DOHH2 (cell line): ENCODE measurements around the gene CEACAM19.

Source experiments
- H3F3A ChIP-seq: fragments of 200-600 bp; sonication (generic), shearing (Covaris generic); 2 replicates; pipeline ENCODE4 v1.6.0; 2016; ENCODE audit warnings: antibody characterized with exemption, mild to moderate bottlenecking; ENCODE audit not compliant: control insufficient read depth, insufficient read depth
- H3K27ac ChIP-seq: fragments of 200-600 bp; sonication (generic); 2 replicates; pipeline ENCODE4 v1.5.1; 2014; ENCODE audit warnings: low read depth, mild to moderate bottlenecking, low read length, moderate library complexity
- H3K27me3 ChIP-seq: fragments of 200-600 bp; sonication (generic); 2 replicates; pipeline ENCODE4 v1.6.1; 2014; ENCODE audit warnings: mild to moderate bottlenecking, low read length, mixed read lengths; ENCODE audit not compliant: control insufficient read depth
- H3K36me3 ChIP-seq: fragments of 200-600 bp; sonication (generic); 2 replicates; pipeline ENCODE4 v1.6.1; 2014; ENCODE audit warnings: mild to moderate bottlenecking, low read length, moderate library complexity, mixed read lengths; ENCODE audit not compliant: control insufficient read depth
- H3K4me1 ChIP-seq: fragments of 200-600 bp; sonication (generic); 2 replicates; pipeline ENCODE4 v1.6.1; 2014; ENCODE audit warnings: mild to moderate bottlenecking, low read length, mixed read lengths; ENCODE audit not compliant: control insufficient read depth
- H3K4me2 ChIP-seq: fragments of 200-600 bp; sonication (generic); 2 replicates; pipeline ENCODE4 v1.6.0; 2014; ENCODE audit warnings: mild to moderate bottlenecking, low read length, moderate library complexity
- H3K4me3 ChIP-seq: fragments of 200-600 bp; sonication (generic); 2 replicates; pipeline ENCODE4 v1.5.1; 2014; ENCODE audit warnings: mild to moderate bottlenecking, low read length, mixed read lengths
- H3K79me2 ChIP-seq: fragments of 200-600 bp; sonication (generic); 2 replicates; pipeline ENCODE4 v1.6.1; 2014; ENCODE audit warnings: mild to moderate bottlenecking, low read length, mixed read lengths; ENCODE audit not compliant: control insufficient read depth
- H3K9me2 ChIP-seq: fragments of 200-600 bp; sonication (generic); replicated peaks from 2 replicates; pipeline ENCODE4 v1.6.1; 2014; ENCODE audit warnings: mild to moderate bottlenecking, low read length, mixed read lengths; ENCODE audit not compliant: control insufficient read depth
- H3K9me3 ChIP-seq: fragments of 200-600 bp; sonication (generic); 2 replicates; pipeline ENCODE4 v1.6.1; 2014; ENCODE audit warnings: antibody characterized with exemption, low read length, mixed read lengths; ENCODE audit not compliant: control insufficient read depth, insufficient read depth
- H4K20me1 ChIP-seq: fragments of 200-600 bp; sonication (generic); 2 replicates; pipeline ENCODE4 v1.6.0; 2014; ENCODE audit warnings: low read depth, mild to moderate bottlenecking, antibody characterized with exemption, low read length, moderate library complexity; ENCODE audit not compliant: control insufficient read depth, insufficient read depth
- EZH2phosphoT487 ChIP-seq: fragments of 200-600 bp; sonication (generic); IDR thresholded peaks from 2 replicates; pipeline ENCODE4 v1.6.1; 2017; ENCODE audit warnings: borderline replicate concordance, mild to moderate bottlenecking, antibody characterized with exemption, low read length, moderate library complexity, mixed read lengths
- TF ChIP-seq, protein P1 (sequence below): fragments of 200-600 bp; sonication (generic); IDR thresholded peaks from one replicate; pipeline ENCODE4 v1.5.1; 2014; ENCODE audit warnings: antibody characterized with exemption, mild to moderate bottlenecking, low read depth, low read length; ENCODE audit not compliant: poor library complexity, severe bottlenecking

CEACAM19 gene

DNA sequence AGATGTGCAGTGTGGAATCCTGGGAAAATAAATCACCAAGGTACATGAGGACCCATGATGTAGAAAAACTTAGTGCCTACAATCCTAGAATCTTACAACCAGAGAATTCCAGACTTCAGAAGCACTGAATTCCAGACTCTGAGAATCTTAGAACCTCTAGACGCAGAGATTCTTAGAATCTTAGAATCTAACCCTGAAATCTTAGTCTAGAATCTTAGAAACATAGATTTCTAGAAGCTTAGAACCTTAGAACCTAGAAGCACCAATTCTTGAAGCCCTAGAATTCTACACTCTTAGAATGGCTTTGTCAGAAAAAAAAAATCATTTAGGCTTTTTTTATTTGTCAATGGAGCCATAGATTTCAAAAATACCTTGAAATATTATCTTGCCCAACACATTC, 33.7 kb downstream of the CEACAM19 start:
- no peaks in the 10 kb centered on the region for H3K36me3 ChIP-seq
- TF ChIP-seq EZH2phosphoT487, result no peak
- TF ChIP-seq, protein P1, sequence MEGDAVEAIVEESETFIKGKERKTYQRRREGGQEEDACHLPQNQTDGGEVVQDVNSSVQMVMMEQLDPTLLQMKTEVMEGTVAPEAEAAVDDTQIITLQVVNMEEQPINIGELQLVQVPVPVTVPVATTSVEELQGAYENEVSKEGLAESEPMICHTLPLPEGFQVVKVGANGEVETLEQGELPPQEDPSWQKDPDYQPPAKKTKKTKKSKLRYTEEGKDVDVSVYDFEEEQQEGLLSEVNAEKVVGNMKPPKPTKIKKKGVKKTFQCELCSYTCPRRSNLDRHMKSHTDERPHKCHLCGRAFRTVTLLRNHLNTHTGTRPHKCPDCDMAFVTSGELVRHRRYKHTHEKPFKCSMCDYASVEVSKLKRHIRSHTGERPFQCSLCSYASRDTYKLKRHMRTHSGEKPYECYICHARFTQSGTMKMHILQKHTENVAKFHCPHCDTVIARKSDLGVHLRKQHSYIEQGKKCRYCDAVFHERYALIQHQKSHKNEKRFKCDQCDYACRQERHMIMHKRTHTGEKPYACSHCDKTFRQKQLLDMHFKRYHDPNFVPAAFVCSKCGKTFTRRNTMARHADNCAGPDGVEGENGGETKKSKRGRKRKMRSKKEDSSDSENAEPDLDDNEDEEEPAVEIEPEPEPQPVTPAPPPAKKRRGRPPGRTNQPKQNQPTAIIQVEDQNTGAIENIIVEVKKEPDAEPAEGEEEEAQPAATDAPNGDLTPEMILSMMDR, result no peak
- H3K9me3 ChIP-seq, result no peaks in the 10 kb centered on the region
- H4K20me1 ChIP-seq, result no peaks in the 10 kb centered on the region
- H3F3A ChIP-seq, result no peaks in the 10 kb centered on the region
- no peak overlapping the region for H3K4me2 ChIP-seq
- H3K4me1 ChIP-seq, result no peaks in the 10 kb centered on the region
- no peak overlapping the region for H3K4me3 ChIP-seq
- H3K27ac ChIP-seq, result no peak overlapping the region
- no peaks in the 10 kb centered on the region for H3K9me2 ChIP-seq
- H3K79me2 ChIP-seq, result no peaks in the 10 kb centered on the region
- H3K27me3 ChIP-seq, result no peaks in the 10 kb centered on the region

DNA sequence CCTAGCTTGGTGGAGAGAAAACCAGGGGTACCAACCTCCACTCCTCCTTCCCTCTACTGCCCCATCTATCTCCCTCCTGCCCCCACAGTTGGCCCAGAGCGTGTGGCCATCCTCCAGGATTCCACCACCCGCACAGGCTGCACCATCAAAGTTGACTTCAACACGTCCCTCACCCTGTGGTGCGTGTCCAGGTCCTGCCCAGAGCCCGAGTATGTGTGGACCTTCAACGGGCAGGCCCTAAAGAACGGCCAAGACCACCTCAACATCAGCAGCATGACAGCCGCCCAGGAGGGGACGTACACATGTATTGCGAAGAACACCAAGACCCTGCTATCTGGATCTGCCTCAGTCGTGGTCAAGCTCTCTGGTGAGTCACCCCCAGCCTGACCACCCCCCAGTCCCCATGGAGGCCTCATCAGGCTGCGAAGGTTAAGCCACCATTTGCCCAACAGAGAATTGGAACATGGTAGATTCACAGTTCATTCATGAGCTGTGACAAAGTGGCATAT, 34.3 kb downstream of the CEACAM19 start:
- Histone ChIP-seq H3K9me3 (no peaks in the 10 kb centered on the region), H3K9me2 (no peaks in the 10 kb centered on the region), H4K20me1 (no peaks in the 10 kb centered on the region), H3K36me3 (no peaks in the 10 kb centered on the region), H3K27ac (no peak overlapping the region), H3K27me3 (no peaks in the 10 kb centered on the region), H3K4me1 (no peaks in the 10 kb centered on the region), H3F3A (no peaks in the 10 kb centered on the region), H3K79me2 (no peaks in the 10 kb centered on the region), H3K4me2 (no peak overlapping the region), H3K4me3 (no peak overlapping the region)
- no peak for TF ChIP-seq EZH2phosphoT487
- TF ChIP-seq, protein P1, result no peak

DNA sequence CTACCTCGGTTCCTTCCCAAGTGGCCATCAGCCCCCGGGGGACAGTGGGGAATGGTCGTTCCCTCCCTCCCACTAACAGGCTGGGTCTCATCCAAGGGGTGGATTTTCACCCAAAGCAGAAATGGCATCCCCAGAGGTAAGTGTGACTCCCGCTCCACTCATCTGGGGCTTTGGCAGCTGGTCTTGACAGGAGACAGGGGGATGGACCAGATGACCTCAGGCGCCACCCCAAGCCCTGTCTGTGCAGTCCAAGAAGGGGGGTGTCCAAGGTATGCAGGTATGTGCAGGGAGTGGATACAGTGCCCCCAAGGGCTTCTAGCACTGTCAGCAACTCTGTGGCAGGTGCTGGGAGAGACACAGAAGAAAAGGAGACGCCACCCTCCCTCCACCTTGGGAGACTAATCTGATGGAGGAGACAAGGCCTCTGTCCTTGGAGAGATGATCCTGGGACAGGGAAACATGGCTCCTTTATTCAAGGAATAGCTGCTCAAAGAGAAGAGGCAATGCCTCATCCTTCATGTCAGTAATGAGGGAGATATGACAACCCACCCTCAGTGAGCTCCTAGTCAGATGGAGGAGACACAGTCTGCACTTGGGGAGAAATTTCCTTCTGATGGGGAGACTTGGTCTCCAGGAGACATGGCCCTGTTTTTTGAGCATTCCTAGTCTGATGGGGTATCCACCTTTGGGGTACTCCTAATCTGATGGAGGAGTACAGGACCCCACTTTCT, 35.4 kb downstream of the CEACAM19 start:
- Histone ChIP-seq H3F3A (no peaks in the 10 kb centered on the region), H3K4me2 (no peak overlapping the region), H3K27ac (no peak overlapping the region), H3K9me2 (no peaks in the 10 kb centered on the region), H3K27me3 (no peaks in the 10 kb centered on the region), H3K36me3 (no peaks in the 10 kb centered on the region), H3K79me2 (no peaks in the 10 kb centered on the region), H3K4me3 (no peak overlapping the region), H4K20me1 (no peaks in the 10 kb centered on the region), H3K9me3 (no peaks in the 10 kb centered on the region), H3K4me1 (no peaks in the 10 kb centered on the region)
- TF ChIP-seq, protein P1, result no peak
- TF ChIP-seq EZH2phosphoT487, result no peak
